Skeletal muscle satellite cell (primary cell): ENCODE data around the gene TNNT2.

Source experiments
- H3K27me3 ChIP-seq: 2 replicates; pipeline ENCODE4 v1.7.0; 2013; ENCODE audit warnings: low read length; ENCODE audit not compliant: control insufficient read depth, insufficient read depth
- H3K36me3 ChIP-seq: 2 replicates; pipeline ENCODE4 v1.7.0; 2013; ENCODE audit warnings: mild to moderate bottlenecking, control low read depth, low read length; ENCODE audit not compliant: insufficient read depth
- H3K4me1 ChIP-seq: 2 replicates; pipeline ENCODE4 v1.7.0; 2013; ENCODE audit warnings: low read length; ENCODE audit not compliant: control insufficient read depth, insufficient read depth
- H3K4me2 ChIP-seq: 2 replicates; pipeline ENCODE4 v1.7.0; 2013; ENCODE audit warnings: mild to moderate bottlenecking, low read length
- H3K4me3 ChIP-seq: 2 replicates; pipeline ENCODE4 v1.7.0; 2013; ENCODE audit warnings: low read length
- H3K9ac ChIP-seq: 2 replicates; pipeline ENCODE4 v1.7.0; 2013; ENCODE audit warnings: mild to moderate bottlenecking, low read depth, low read length, moderate library complexity
- H3K9me3 ChIP-seq: replicated peaks from 2 replicates; pipeline ENCODE4 v1.7.0; 2013; ENCODE audit warnings: mild to moderate bottlenecking, control low read depth, low read length

TNNT2 gene

GRCh38 chr1:201319631-201320030 lies 57.8 kb downstream of the TNNT2 start:
- Histone ChIP-seq H3K9ac (no peak overlapping the region), H3K9me3 (no peaks in the 10 kb centered on the region), H3K4me2 (no peak overlapping the region), H3K36me3 (peaks cover 21% of the 10 kb centered on the region), H3K27me3 (no peaks in the 10 kb centered on the region), H3K4me3 (no peak overlapping the region), H3K4me1 (peaks cover 6% of the 10 kb centered on the region)

- H3K4me1 ChIP-seq = peaks cover 6% of the 10 kb centered on the region
- peaks cover 27% of the 10 kb centered on the region for H3K36me3 ChIP-seq
- no peak overlapping the region for H3K9ac ChIP-seq
- H3K27me3 ChIP-seq = no peaks in the 10 kb centered on the region
- no peaks in the 10 kb centered on the region for H3K9me3 ChIP-seq
- H3K4me3 ChIP-seq = no peak overlapping the region
- H3K4me2 ChIP-seq = no peak overlapping the region
These were observed 58.8 kb downstream of the TNNT2 start for GRCh38 chr1:201318504-201319340.

GRCh38 chr1:201317551-201317950 lies 59.9 kb downstream of the TNNT2 start:
- H3K9me3 ChIP-seq = no peaks in the 10 kb centered on the region
- H3K4me3 ChIP-seq = no peak overlapping the region
- peaks cover 33% of the 10 kb centered on the region for H3K36me3 ChIP-seq
- H3K4me2 ChIP-seq = no peak overlapping the region
- peaks cover 6% of the 10 kb centered on the region for H3K4me1 ChIP-seq
- no peaks in the 10 kb centered on the region for H3K27me3 ChIP-seq
- H3K9ac ChIP-seq = no peak overlapping the region

- Histone ChIP-seq H3K4me1 (peaks cover 10% of the 10 kb centered on the region), H3K4me2 (no peak overlapping the region), H3K27me3 (no peaks in the 10 kb centered on the region), H3K36me3 (peaks cover 26% of the 10 kb centered on the region), H3K4me3 (no peak overlapping the region), H3K9me3 (no peaks in the 10 kb centered on the region), H3K9ac (no peak overlapping the region)
These were observed 60.9 kb downstream of the TNNT2 start for GRCh38 chr1:201316556-201316955.

GRCh38 chr1:201313086-201313485 lies 64.4 kb downstream of the TNNT2 start:
- Histone ChIP-seq H3K4me3 (no peak overlapping the region), H3K36me3 (peaks cover 20% of the 10 kb centered on the region), H3K4me2 (no peak overlapping the region), H3K9ac (no peak overlapping the region), H3K4me1 (peaks cover 24% of the 10 kb centered on the region), H3K9me3 (no peaks in the 10 kb centered on the region), H3K27me3 (no peaks in the 10 kb centered on the region)

- H3K9ac ChIP-seq = no peak overlapping the region
- no peaks in the 10 kb centered on the region for H3K27me3 ChIP-seq
- H3K4me1 ChIP-seq = peaks cover 32% of the 10 kb centered on the region
- no peak overlapping the region for H3K4me3 ChIP-seq
- peaks cover 14% of the 10 kb centered on the region for H3K36me3 ChIP-seq
- H3K4me2 ChIP-seq = no peak overlapping the region
- H3K9me3 ChIP-seq = no peaks in the 10 kb centered on the region
These were observed 65.2 kb downstream of the TNNT2 start for GRCh38 chr1:201312298-201312697.

- H3K9ac ChIP-seq = no peak overlapping the region
- H3K4me3 ChIP-seq = no peak overlapping the region
- no peaks in the 10 kb centered on the region for H3K27me3 ChIP-seq
These were observed 66.0 kb downstream of the TNNT2 start for GRCh38 chr1:201311356-201312011.

GRCh38 chr1:201310986-201311355 lies 66.5 kb downstream of the TNNT2 start:
- H3K9me3 ChIP-seq = no peaks in the 10 kb centered on the region
- H3K27me3 ChIP-seq = no peaks in the 10 kb centered on the region
- H3K4me3 ChIP-seq = no peak overlapping the region
- no peak overlapping the region for H3K9ac ChIP-seq
- no peak overlapping the region for H3K4me2 ChIP-seq
- peaks cover 14% of the 10 kb centered on the region for H3K36me3 ChIP-seq
- peaks cover 37% of the 10 kb centered on the region for H3K4me1 ChIP-seq

More at GRCh38 chr1:201311356-201312011, 66.0 kb downstream of the TNNT2 start:
- H3K4me1 ChIP-seq = peaks cover 37% of the 10 kb centered on the region
- no peaks in the 10 kb centered on the region for H3K9me3 ChIP-seq
- H3K36me3 ChIP-seq = peaks cover 14% of the 10 kb centered on the region
- no peak overlapping the region for H3K4me2 ChIP-seq

GRCh38 chr1:201310251-201310985 lies 67.1 kb downstream of the TNNT2 start:
- Histone ChIP-seq H3K4me3 (no peak overlapping the region), H3K27me3 (no peaks in the 10 kb centered on the region), H3K9ac (no peak overlapping the region), H3K9me3 (no peaks in the 10 kb centered on the region), H3K36me3 (peaks cover 14% of the 10 kb centered on the region), H3K4me1 (peaks cover 37% of the 10 kb centered on the region), H3K4me2 (no peak overlapping the region)

- peaks cover 11% of the 10 kb centered on the region for H3K36me3 ChIP-seq
- no peaks in the 10 kb centered on the region for H3K27me3 ChIP-seq
These were observed 68.1 kb downstream of the TNNT2 start for GRCh38 chr1:201309416-201309815.

More at GRCh38 chr1:201309416-201309815, 68.1 kb downstream of the TNNT2 start:
- Histone ChIP-seq H3K4me3 (no peak overlapping the region), H3K4me1 (peaks cover 37% of the 10 kb centered on the region), H3K9me3 (no peaks in the 10 kb centered on the region), H3K4me2 (no peak overlapping the region), H3K9ac (no peak overlapping the region)
